ENCODE data around the gene CHI3L2.

The CHI3L2 gene

DNA sequence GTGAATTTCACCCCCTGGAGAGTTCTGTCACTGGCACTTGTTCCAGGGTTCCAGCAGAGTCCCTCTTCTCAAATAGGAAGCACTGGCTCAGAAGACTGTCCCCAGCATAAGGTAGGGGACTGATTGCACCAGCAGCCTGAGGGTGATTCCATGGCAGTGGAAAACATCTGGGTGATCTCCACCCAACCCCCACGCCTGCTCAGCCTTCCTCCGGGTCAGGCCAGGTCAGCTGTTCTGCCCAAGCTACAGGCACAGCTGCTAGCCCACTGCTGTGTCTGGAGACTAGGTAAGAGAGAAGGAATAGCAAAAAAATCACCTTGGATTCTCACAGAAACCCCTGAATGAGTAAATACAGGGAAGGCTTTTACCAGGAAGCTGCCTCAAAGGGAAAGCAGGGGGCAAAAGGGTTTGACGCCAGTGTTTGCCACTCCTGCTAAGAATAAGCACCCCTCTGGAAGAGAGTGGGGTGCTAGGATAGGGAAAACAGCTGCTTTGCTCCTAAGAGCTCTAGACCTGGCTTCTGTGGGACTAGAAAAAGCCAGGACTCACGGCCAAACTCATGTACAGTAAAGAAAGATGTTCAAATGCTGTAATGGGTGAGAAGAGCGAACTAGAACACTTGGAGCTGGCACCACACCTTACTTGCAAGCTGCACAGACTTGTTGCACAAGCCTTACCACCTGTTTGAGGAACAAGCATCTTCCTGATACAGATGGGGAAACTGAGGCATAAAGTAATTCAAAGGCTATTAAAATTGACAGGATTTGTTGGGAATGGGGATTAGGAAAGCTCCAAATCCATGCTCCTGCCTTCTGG, 26.0 kb upstream of the CHI3L2 start:
- H3K36me3 ChIP-seq (ENCODE audit: insufficient read depth, low read length) = peaks cover 60% of the 10 kb centered on the region
- no peak overlapping the region for H3K4me3 ChIP-seq (ENCODE audit: low read depth, low read length, poor library complexity, severe bottlenecking)
- no peaks in the 10 kb centered on the region for H3K9me3 ChIP-seq (ENCODE audit: low read length)
- TF ChIP-seq, protein P1, sequence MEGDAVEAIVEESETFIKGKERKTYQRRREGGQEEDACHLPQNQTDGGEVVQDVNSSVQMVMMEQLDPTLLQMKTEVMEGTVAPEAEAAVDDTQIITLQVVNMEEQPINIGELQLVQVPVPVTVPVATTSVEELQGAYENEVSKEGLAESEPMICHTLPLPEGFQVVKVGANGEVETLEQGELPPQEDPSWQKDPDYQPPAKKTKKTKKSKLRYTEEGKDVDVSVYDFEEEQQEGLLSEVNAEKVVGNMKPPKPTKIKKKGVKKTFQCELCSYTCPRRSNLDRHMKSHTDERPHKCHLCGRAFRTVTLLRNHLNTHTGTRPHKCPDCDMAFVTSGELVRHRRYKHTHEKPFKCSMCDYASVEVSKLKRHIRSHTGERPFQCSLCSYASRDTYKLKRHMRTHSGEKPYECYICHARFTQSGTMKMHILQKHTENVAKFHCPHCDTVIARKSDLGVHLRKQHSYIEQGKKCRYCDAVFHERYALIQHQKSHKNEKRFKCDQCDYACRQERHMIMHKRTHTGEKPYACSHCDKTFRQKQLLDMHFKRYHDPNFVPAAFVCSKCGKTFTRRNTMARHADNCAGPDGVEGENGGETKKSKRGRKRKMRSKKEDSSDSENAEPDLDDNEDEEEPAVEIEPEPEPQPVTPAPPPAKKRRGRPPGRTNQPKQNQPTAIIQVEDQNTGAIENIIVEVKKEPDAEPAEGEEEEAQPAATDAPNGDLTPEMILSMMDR (IDR thresholded peaks at IDR 0.05; ENCODE audit: low read length) = no peak
- TF ChIP-seq EZH2 (IDR thresholded peaks at IDR 0.05; ENCODE audit: borderline replicate concordance, low read length) = no peak
- no peak overlapping the region for H2AFZ ChIP-seq (ENCODE audit: low read length)
- H3K79me2 ChIP-seq (ENCODE audit: insufficient read depth, low read length) = peaks cover 10% of the 10 kb centered on the region; the same call in 1 of the 2 replicates
- peaks cover 85% of the 10 kb centered on the region for H3K4me1 ChIP-seq (ENCODE audit: insufficient read depth, low read length, severe bottlenecking)
- H3K4me2 ChIP-seq (ENCODE audit: low read length) = peak overlapping the region; percentile 87
- peak overlapping the region; percentile 99 for H3K9ac ChIP-seq (ENCODE audit: low read length)
- H3K9me2 ChIP-seq (ENCODE audit: low read depth, low read length) = no peaks in the 10 kb centered on the region
- H3K27me3 ChIP-seq (ENCODE audit: insufficient read depth, low read length) = no peaks in the 10 kb centered on the region
- H4K20me1 ChIP-seq (ENCODE audit: insufficient read depth, low read length) = no peaks in the 10 kb centered on the region
- peaks cover 6% of the 10 kb centered on the region; the same call in 1 of the 2 replicates for H3F3A ChIP-seq (ENCODE audit: insufficient read depth, low read length)
- peak overlapping the region; percentile 89 for H3K27ac ChIP-seq (ENCODE audit: low read depth, low read length, poor library complexity, severe bottlenecking)

DNA sequence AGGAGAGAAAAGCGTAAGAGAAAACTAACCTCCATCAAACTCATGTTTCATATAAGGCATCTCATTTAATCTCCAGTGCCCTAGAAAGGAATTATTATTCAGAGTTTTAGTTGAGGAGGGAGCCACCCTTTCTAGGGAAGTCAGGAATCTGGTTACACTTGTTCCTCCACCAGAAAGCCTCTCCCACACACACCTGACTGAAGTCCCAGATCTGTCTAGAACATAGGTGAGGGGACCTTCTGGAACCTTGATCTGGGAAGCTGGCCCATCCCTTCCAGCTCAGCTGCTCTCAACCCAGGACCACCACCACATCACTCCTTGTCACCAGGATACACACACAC, 25.2 kb upstream of the CHI3L2 start:
- peaks cover 6% of the 10 kb centered on the region; the same call in 1 of the 2 replicates for H3F3A ChIP-seq (ENCODE audit: insufficient read depth, low read length)
- H3K4me3 ChIP-seq (ENCODE audit: low read depth, low read length, poor library complexity, severe bottlenecking) = peak overlapping the region; percentile 75
- no peak for TF ChIP-seq EZH2 (IDR thresholded peaks at IDR 0.05; ENCODE audit: borderline replicate concordance, low read length)
- TF ChIP-seq, protein P1 (IDR thresholded peaks at IDR 0.05; ENCODE audit: low read length) = no peak
- H3K9me2 ChIP-seq (ENCODE audit: low read depth, low read length) = no peaks in the 10 kb centered on the region
- H3K9ac ChIP-seq (ENCODE audit: low read length) = peak overlapping the region; percentile 99
- peak overlapping the region; percentile 89 for H3K27ac ChIP-seq (ENCODE audit: low read depth, low read length, poor library complexity, severe bottlenecking)
- H3K4me1 ChIP-seq (ENCODE audit: insufficient read depth, low read length, severe bottlenecking) = peaks cover 88% of the 10 kb centered on the region
- peak overlapping the region; percentile 87 for H3K4me2 ChIP-seq (ENCODE audit: low read length)
- no peaks in the 10 kb centered on the region for H4K20me1 ChIP-seq (ENCODE audit: insufficient read depth, low read length)
- no peak overlapping the region for H2AFZ ChIP-seq (ENCODE audit: low read length)
- peaks cover 10% of the 10 kb centered on the region; the same call in 1 of the 2 replicates for H3K79me2 ChIP-seq (ENCODE audit: insufficient read depth, low read length)
- H3K9me3 ChIP-seq (ENCODE audit: low read length) = no peaks in the 10 kb centered on the region
- peaks cover 51% of the 10 kb centered on the region; the same call in 1 of the 2 replicates for H3K36me3 ChIP-seq (ENCODE audit: insufficient read depth, low read length)
- no peaks in the 10 kb centered on the region for H3K27me3 ChIP-seq (ENCODE audit: insufficient read depth, low read length)

DNA sequence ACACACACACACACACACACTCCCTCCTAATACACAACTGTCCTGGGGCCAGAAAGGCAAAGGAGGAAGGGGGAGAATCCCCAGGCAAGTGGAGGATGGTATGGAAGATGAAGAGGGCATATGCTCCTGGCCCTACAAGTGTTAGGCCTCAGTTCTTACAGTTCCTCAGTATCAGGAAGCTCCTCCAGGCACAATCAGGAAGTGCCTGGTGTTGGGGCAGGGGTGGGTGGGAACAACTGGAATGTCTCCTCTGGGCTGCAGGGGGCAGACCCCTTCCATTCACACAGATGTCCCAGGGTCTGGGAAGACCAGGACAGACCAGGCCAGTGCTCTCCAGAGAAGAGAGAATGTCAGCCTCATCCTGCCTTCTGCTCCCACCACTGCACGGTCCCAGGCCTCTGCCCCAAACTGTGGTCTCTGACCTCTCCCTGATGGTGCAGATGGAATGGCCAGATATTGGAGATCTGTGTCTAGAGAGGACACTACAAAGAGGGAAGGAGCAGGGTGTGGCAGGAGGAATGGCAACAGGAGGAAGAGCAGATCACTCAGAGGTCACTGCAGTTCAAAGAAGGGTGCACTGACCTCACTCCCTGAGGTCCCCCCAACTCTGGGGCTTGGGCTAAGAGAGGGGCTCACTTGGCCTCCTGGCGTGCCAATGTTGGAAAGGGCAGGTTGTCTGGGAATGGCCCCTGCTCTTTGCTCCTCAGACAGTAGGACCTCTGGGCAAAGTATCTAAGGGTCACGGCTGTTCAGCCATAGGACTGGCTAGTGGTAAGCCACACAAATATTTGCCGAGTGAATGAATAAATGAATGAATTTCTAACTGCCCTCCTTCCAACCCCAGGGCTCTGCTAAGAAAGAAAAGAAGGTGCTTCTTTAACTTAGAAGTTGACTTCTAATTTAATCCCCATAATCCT, 24.5 kb upstream of the CHI3L2 start:
- H2AFZ ChIP-seq (ENCODE audit: low read length) = no peak overlapping the region
- H3K27me3 ChIP-seq (ENCODE audit: insufficient read depth, low read length) = no peaks in the 10 kb centered on the region
- H3K4me2 ChIP-seq (ENCODE audit: low read length) = peak overlapping the region; percentile 87
- peak overlapping the region; percentile 89 for H3K27ac ChIP-seq (ENCODE audit: low read depth, low read length, poor library complexity, severe bottlenecking)
- H3K4me1 ChIP-seq (ENCODE audit: insufficient read depth, low read length, severe bottlenecking) = peaks cover 82% of the 10 kb centered on the region
- H3K9me2 ChIP-seq (ENCODE audit: low read depth, low read length) = no peaks in the 10 kb centered on the region
- no peaks in the 10 kb centered on the region for H4K20me1 ChIP-seq (ENCODE audit: insufficient read depth, low read length)
- H3K9me3 ChIP-seq (ENCODE audit: low read length) = no peaks in the 10 kb centered on the region
- peaks cover 6% of the 10 kb centered on the region; the same call in 1 of the 2 replicates for H3F3A ChIP-seq (ENCODE audit: insufficient read depth, low read length)
- TF ChIP-seq, protein P1 (IDR thresholded peaks at IDR 0.05; ENCODE audit: low read length) = no peak
- TF ChIP-seq EZH2 (IDR thresholded peaks at IDR 0.05; ENCODE audit: borderline replicate concordance, low read length) = no peak
- peaks cover 45% of the 10 kb centered on the region; the same call in 1 of the 2 replicates for H3K36me3 ChIP-seq (ENCODE audit: insufficient read depth, low read length)
- H3K9ac ChIP-seq (ENCODE audit: low read length) = peak overlapping the region; percentile 99
- H3K4me3 ChIP-seq (ENCODE audit: low read depth, low read length, poor library complexity, severe bottlenecking) = peak overlapping the region; percentile 75
- peaks cover 10% of the 10 kb centered on the region; the same call in 1 of the 2 replicates for H3K79me2 ChIP-seq (ENCODE audit: insufficient read depth, low read length)
